ENCODE measurements around the gene KAT2A.

The KAT2A gene

GRCh38 chr17:42071810-42072209 is 49.4 kb downstream of the KAT2A start:
- POLR2A ChIA-PET, result no interaction called here
- CTCF ChIA-PET, result interaction anchor here (0.5 to 1.7 kb wide), 5 partner anchors 11 to 44 kb away, joined by 3 to 8 read pairs (median 3); no protein-coding TSS in a partner anchor
- H3K27ac ChIP-seq (ENCODE audit: extremely low read depth, low read depth, low read length), result no peak overlapping the region
- H3K4me3 ChIP-seq (ENCODE audit: low read depth, low read length), result no peak overlapping the region
- H3K4me1 ChIP-seq (ENCODE audit: control insufficient read depth, insufficient read depth, low read length), result no peaks in the 10 kb centered on the region
- no peaks in the 10 kb centered on the region for H3K36me3 ChIP-seq (ENCODE audit: control insufficient read depth in 2 of 2, insufficient read depth in 1 of 2, low read length in 2 of 2)
- H3K9me3 ChIP-seq (ENCODE audit: control insufficient read depth, insufficient read depth, low read depth, low read length), result no peaks in the 10 kb centered on the region
- TF ChIP-seq ZNF830 (tag by site-specific recombination; IDR thresholded peaks at IDR 0.05; ENCODE audit: low read depth) (no peak), ZBTB21 (tag by site-specific recombination; IDR thresholded peaks at IDR 0.05) (no peak), PRDM4 (tag by site-specific recombination; IDR thresholded peaks at IDR 0.05) (no peak), ZNF610 (tag by site-specific recombination; IDR thresholded peaks at IDR 0.05; ENCODE audit: borderline replicate concordance) (no peak), GLIS1 (tag by site-specific recombination; IDR thresholded peaks at IDR 0.05) (peak; percentile 49; the same call in 1 of the 2 replicates), KLF8 (tag by site-specific recombination; IDR thresholded peaks at IDR 0.05) (no peak), ZNF677 (tag by site-specific recombination; IDR thresholded peaks at IDR 0.05) (no peak), ZNF521 (tag by site-specific recombination; IDR thresholded peaks at IDR 0.05) (no peak), ZNF248 (tag by site-specific recombination; IDR thresholded peaks at IDR 0.05) (no peak), ZNF529 (tag by site-specific recombination; IDR thresholded peaks at IDR 0.05; ENCODE audit: insufficient replicate concordance) (no peak), ZNF169 (tag by site-specific recombination; IDR thresholded peaks at IDR 0.05) (no peak), PBX3 (CRISPR knock-in tag; IDR thresholded peaks at IDR 0.05) (no peak), ZNF629 (tag by site-specific recombination; IDR thresholded peaks at IDR 0.05) (no peak), ZNF354C (tag by site-specific recombination; IDR thresholded peaks at IDR 0.05; ENCODE audit: borderline replicate concordance, low read depth) (no peak), PRDM10 (tag by site-specific recombination; IDR thresholded peaks at IDR 0.05) (peak; percentile 87), ZBTB17 (tag by site-specific recombination; IDR thresholded peaks at IDR 0.05) (no peak), ZNF704 (tag by site-specific recombination; IDR thresholded peaks at IDR 0.05) (no peak), ZBTB11 (tag by site-specific recombination; conservative IDR thresholded peaks at IDR 0.05; ENCODE audit: low read depth) (no peak), PRDM6 (tag by site-specific recombination; IDR thresholded peaks at IDR 0.05) (no peak), GLIS2 (tag by site-specific recombination; IDR thresholded peaks at IDR 0.05) (peak; percentile 57; the same call in 1 of the 2 replicates), ZNF692 (tag by site-specific recombination; IDR thresholded peaks at IDR 0.05) (no peak), ZNF114 (tag by site-specific recombination; IDR thresholded peaks at IDR 0.05) (no peak)
